Sigmoid colon (tissue), 7 donors: Measurements from ENCODE around the gene CYB561D1. TPM values are rescaled to one million over a fixed set of nuclear protein-coding genes. Genes with fewer than 3 reads are reported as not detected.

Experiments
- DNase-seq: peaks from one replicate; pipeline ENCODE4 v3.0.0-alpha.2; 2019
- H3K27ac ChIP-seq, 4 donors: fragments of 200-600 bp; sonication (generic); one replicate each; pipeline ENCODE4 v1.5.1; 2016 to 2019; ENCODE audit warnings: mild to moderate bottlenecking in 1 of 4
- H3K27me3 ChIP-seq, 3 donors: fragments of 200-600 bp; sonication (generic); one replicate each; pipeline ENCODE4 v1.5.1; 2019; ENCODE audit warnings: mild to moderate bottlenecking in 1 of 3
- H3K36me3 ChIP-seq, 4 donors: fragments of 200-600 bp; sonication (generic); one replicate each; pipeline ENCODE4 v1.5.1; 2016 to 2019
- H3K4me1 ChIP-seq, 4 donors: fragments of 200-600 bp; sonication (generic); one replicate each; pipeline ENCODE4 v1.5.1; 2017 to 2019
- H3K4me3 ChIP-seq, 4 donors: fragments of 200-600 bp; sonication (generic); one replicate each; pipeline ENCODE4 v1.5.1; 2017 to 2019; ENCODE audit warnings: mild to moderate bottlenecking in 2 of 4, moderate library complexity in 1 of 4
- H3K9me3 ChIP-seq, 4 donors: fragments of 200-600 bp in 3 of 4; sonication (generic) in 3 of 4; one replicate each; pipeline versions ENCODE4 v1.5.1 to v1.6.1; 2013 to 2019
- CTCF ChIP-seq, 4 experiments: fragments of 450-650 bp in 3 of 4; fragments of 200-600 bp in 1 of 4; IDR thresholded peaks; one replicate each; pipeline ENCODE4 v1.5.1; 2016 to 2019; ENCODE audit warnings: antibody characterized with exemption in 4 of 4, mild to moderate bottlenecking in 3 of 4, moderate library complexity in 2 of 4
- EP300 ChIP-seq, 4 donors: sonication (generic); formaldehyde crosslinking; IDR thresholded peaks; one replicate each; pipeline ENCODE4 v1.6.1; 2017; ENCODE audit warnings: antibody characterized with exemption in 4 of 4
- POLR2A ChIP-seq, 2 donors: fragments of 450-650 bp; IDR thresholded peaks; one replicate each; pipeline ENCODE4 v1.6.1; 2016; ENCODE audit warnings: antibody characterized with exemption in 2 of 2, mild to moderate bottlenecking in 2 of 2, moderate library complexity in 2 of 2
- POLR2AphosphoS5 ChIP-seq, 4 donors: sonication (generic); formaldehyde crosslinking; IDR thresholded peaks; one replicate each; pipeline ENCODE4 v1.6.1; 2017; ENCODE audit warnings: antibody characterized with exemption in 4 of 4
- WGBS, 2 donors: extraction: QIAGEN DNeasy Blood & Tissue Kit; methylation state at CpG; one replicate each; pipeline ENCODE4 v1.1.7; 2013; 5-methylcytosine and 5-hydroxymethylcytosine counted together
- intact Hi-C: fragments of 100-400 bp; cut with DNase I; formaldehyde crosslinking; loops from one replicate; pipeline ENCODE4 v1.15.1; 2023
- polyA plus RNA-seq, 3 donors: library from polyadenylated mRNA; stranded (reverse); fragments of 200-250 nt; gene quantifications; one replicate each; pipeline ENCODE4 v1.2.3, GENCODE V29; 2013
- total RNA-seq, 4 donors: library from RNA; depleted of rRNA; stranded (reverse); fragments of >200 nt; gene quantifications; one replicate each; pipeline ENCODE4 v1.1.0, GENCODE V29; 2016
- donor health status: healthy with polysubstance abuse.
- donor health status: Bipolar disorder and iron deficiency.
- donor health status: healthy.

Gene CYB561D1
- total and polyA plus RNA-seq, 7 donors: 1.8 to 12.5 (median 5.2) TPM

GRCh38 chr1:109481646-109482045 lies 12.2 kb upstream of the CYB561D1 start:
- intact Hi-C loops: loop anchor here (5.0 kb wide), 1 partner anchor 54 kb away; the partner anchor contains the start of gene PSMA5
- TF ChIP-seq POLR2A (IDR thresholded peaks at IDR 0.05): no peak
- TF ChIP-seq CTCF (IDR thresholded peaks at IDR 0.05): no peak
- no peak for TF ChIP-seq EP300 (IDR thresholded peaks at IDR 0.05)
- TF ChIP-seq POLR2AphosphoS5 (IDR thresholded peaks at IDR 0.05): no peak
- WGBS, 2 donors: 75 to 87% methylated on average over 2 of the region's 2 CpGs

GRCh38 chr1:109482242-109482641 lies 11.7 kb upstream of the CYB561D1 start:
- H3K9me3 ChIP-seq: no peaks in the 10 kb centered on the region
- DNase-seq: no peak
- TF ChIP-seq CTCF (IDR thresholded peaks at IDR 0.05) (no peak), EP300 (IDR thresholded peaks at IDR 0.05) (no peak), POLR2AphosphoS5 (IDR thresholded peaks at IDR 0.05) (no peak), POLR2A (IDR thresholded peaks at IDR 0.05) (no peak)
- peaks cover 0 to 22% (median 20%) of the 10 kb centered on the region in 4 donors for H3K4me1 ChIP-seq
- intact Hi-C loops: loop anchor here (5.0 kb wide), 1 partner anchor 55 kb away; the partner anchor contains the start of gene PSMA5
- H3K27me3 ChIP-seq: no peaks in the 10 kb centered on the region
- H3K27ac ChIP-seq: no peak overlapping the region
- no peak overlapping the region for H3K4me3 ChIP-seq
- H3K36me3 ChIP-seq: peaks cover 0 to 19% (median 0%) of the 10 kb centered on the region in 4 donors

More at GRCh38 chr1:109481646-109482045, 12.2 kb upstream of the CYB561D1 start:
- H3K9me3 ChIP-seq: no peaks in the 10 kb centered on the region
- no peak overlapping the region for H3K4me3 ChIP-seq
- H3K27me3 ChIP-seq: no peaks in the 10 kb centered on the region
- peak; percentile 34 for DNase-seq
- no peak overlapping the region for H3K27ac ChIP-seq
- peaks cover 0 to 24% (median 0%) of the 10 kb centered on the region in 4 donors for H3K36me3 ChIP-seq
- peaks cover 0 to 22% (median 20%) of the 10 kb centered on the region in 4 donors for H3K4me1 ChIP-seq

GRCh38 chr1:109482791-109483671 lies 10.9 kb upstream of the CYB561D1 start:
- no peaks in the 10 kb centered on the region for H3K27me3 ChIP-seq
- no peak for TF ChIP-seq POLR2A (IDR thresholded peaks at IDR 0.05)
- no peak for TF ChIP-seq CTCF (IDR thresholded peaks at IDR 0.05)
- no peak for TF ChIP-seq EP300 (IDR thresholded peaks at IDR 0.05)
- TF ChIP-seq POLR2AphosphoS5 (IDR thresholded peaks at IDR 0.05): no peak
- H3K27ac ChIP-seq: peak overlapping the region; percentile 62 to 76 (median 74)

GRCh38 chr1:109483672-109484518 lies 10.0 kb upstream of the CYB561D1 start, which contains the start of gene ATXN7L2:
Gene ATXN7L2 (plus strand): TSS chr1:109483905. CDS start chr1:109483954, 49 bp downstream.
- peak; percentile 97 for DNase-seq
- TF ChIP-seq EP300 (IDR thresholded peaks at IDR 0.05) (no peak), POLR2A (IDR thresholded peaks at IDR 0.05) (no peak), CTCF (IDR thresholded peaks at IDR 0.05) (no peak), POLR2AphosphoS5 (IDR thresholded peaks at IDR 0.05) (peak in 3 of 4 donors; percentile 43 to 76 (median 63))
- H3K27me3 ChIP-seq: no peaks in the 10 kb centered on the region
- H3K36me3 ChIP-seq: peaks cover 0 to 19% (median 2%) of the 10 kb centered on the region in 4 donors
- 1% methylated on average over 73 of the region's 73 CpGs for WGBS, 2 donors
- H3K27ac ChIP-seq: peak within 1 kb of the TSS; percentile 91 to 98 (median 94)
- peak within 1 kb of the TSS; percentile 72 to 77 (median 74) for H3K4me3 ChIP-seq
- H3K9me3 ChIP-seq: no peaks in the 10 kb centered on the region
- peaks cover 0 to 22% (median 20%) of the 10 kb centered on the region in 4 donors for H3K4me1 ChIP-seq
- intact Hi-C loops: loop anchor here (5.0 kb wide), 1 partner anchor 57 kb away; the partner anchor contains the start of gene PSMA5

More at GRCh38 chr1:109482791-109483671, 10.9 kb upstream of the CYB561D1 start:
- peak; percentile 80 for DNase-seq
- H3K36me3 ChIP-seq: peaks cover 0 to 13% (median 0%) of the 10 kb centered on the region in 4 donors
- no peaks in the 10 kb centered on the region for H3K9me3 ChIP-seq
- intact Hi-C loops: loop anchor here (5.0 kb wide), 1 partner anchor 56 kb away; the partner anchor contains the start of gene PSMA5
- peaks cover 0 to 22% (median 20%) of the 10 kb centered on the region in 4 donors for H3K4me1 ChIP-seq
- H3K4me3 ChIP-seq: peak overlapping the region; percentile 43 to 77 (median 74)
- 10 to 11% methylated on average over 29 of the region's 29 CpGs for WGBS, 2 donors
